Ovary (tissue), 3 donors: Measurements from ENCODE around the gene SP3.

Experiments used
- POLR2A ChIP-seq: fragments of 450-650 bp; IDR thresholded peaks from one replicate; pipeline ENCODE4 v1.6.1; 2017; ENCODE audit warnings: antibody characterized with exemption, mild to moderate bottlenecking, moderate library complexity
- TF ChIP-seq, protein P1 (sequence below), 3 donors: fragments of 450-650 bp in 2 of 3; fragments of 200-600 bp in 1 of 3; IDR thresholded peaks; one replicate each; pipeline versions ENCODE4 v1.5.1 to v1.8.0; 2016 to 2022; ENCODE audit warnings: antibody characterized with exemption in 3 of 3, mild to moderate bottlenecking in 1 of 3
- donor health status: DM: no; HTN: no; CAD: no.

DNA sequence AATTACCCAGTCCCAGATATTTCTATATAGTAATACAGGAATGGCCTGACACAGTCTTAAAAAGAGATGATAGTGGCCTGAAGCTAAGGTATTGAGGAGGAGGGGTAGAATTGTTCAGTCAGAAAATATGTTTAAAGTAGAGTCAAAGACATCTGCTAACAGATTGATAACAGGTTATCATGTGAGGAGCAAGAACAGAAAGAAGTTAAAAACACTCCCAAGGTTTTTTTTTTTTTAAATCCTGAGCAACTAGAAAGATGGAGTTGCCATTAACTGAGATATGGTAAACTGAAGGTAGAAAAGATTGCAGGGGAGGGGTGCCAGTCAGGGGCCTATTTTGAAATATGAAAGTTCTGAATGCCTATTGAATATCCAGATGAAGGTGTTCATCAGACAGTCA is 43.1 kb downstream of the SP3 start:
- TF ChIP-seq, protein P1, sequence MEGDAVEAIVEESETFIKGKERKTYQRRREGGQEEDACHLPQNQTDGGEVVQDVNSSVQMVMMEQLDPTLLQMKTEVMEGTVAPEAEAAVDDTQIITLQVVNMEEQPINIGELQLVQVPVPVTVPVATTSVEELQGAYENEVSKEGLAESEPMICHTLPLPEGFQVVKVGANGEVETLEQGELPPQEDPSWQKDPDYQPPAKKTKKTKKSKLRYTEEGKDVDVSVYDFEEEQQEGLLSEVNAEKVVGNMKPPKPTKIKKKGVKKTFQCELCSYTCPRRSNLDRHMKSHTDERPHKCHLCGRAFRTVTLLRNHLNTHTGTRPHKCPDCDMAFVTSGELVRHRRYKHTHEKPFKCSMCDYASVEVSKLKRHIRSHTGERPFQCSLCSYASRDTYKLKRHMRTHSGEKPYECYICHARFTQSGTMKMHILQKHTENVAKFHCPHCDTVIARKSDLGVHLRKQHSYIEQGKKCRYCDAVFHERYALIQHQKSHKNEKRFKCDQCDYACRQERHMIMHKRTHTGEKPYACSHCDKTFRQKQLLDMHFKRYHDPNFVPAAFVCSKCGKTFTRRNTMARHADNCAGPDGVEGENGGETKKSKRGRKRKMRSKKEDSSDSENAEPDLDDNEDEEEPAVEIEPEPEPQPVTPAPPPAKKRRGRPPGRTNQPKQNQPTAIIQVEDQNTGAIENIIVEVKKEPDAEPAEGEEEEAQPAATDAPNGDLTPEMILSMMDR (IDR thresholded peaks at IDR 0.05): no peak
- no peak for TF ChIP-seq POLR2A
